ENCODE measurements around the gene AFF1.
"Not testable (repeated sequence)": the region's sequence is repeated elsewhere in the genome, so short reads cannot be mapped to it uniquely, and the experiment has no call there.

Gene AFF1

GRCh38 chr4:87077914-87078585, 143.2 kb downstream of the AFF1 start:
- no peak for TF ChIP-seq CTCF (conservative IDR thresholded peaks at IDR 0.05; ENCODE audit: low read depth, low read length)
- H3K4me3 ChIP-seq (ENCODE audit: low read length): no peak overlapping the region
- no peak for DNase-seq (ENCODE audit: low read depth)

DNA sequence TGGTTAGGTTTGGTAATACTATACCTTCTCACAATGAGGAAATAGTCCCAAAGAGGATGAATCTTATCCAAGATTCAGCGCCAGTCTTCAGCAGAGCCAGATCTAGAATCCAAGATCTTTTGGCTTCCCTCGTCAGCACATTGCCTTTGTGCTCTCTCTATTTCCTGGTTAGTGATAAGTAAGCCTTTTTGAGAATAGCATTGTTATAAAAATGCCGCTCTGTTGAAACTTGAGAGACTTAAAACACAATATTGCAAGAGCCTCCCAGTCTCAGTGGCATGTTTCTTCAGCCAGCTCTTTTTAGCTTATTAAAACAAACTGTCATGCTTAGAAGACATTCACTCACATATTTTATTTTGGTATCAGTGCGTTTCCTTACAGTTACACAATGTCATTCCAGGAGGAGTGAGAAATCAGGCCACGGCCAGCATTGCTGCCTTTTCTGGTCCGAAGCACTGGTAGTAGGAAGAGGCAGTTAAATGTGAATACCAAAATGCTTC, 144.2 kb downstream of the AFF1 start:
- TF ChIP-seq CTCF (conservative IDR thresholded peaks at IDR 0.05; ENCODE audit: low read depth, low read length): no peak
- H3K4me3 ChIP-seq (ENCODE audit: low read length): no peak overlapping the region
- DNase-seq (ENCODE audit: low read depth): no peak

DNA sequence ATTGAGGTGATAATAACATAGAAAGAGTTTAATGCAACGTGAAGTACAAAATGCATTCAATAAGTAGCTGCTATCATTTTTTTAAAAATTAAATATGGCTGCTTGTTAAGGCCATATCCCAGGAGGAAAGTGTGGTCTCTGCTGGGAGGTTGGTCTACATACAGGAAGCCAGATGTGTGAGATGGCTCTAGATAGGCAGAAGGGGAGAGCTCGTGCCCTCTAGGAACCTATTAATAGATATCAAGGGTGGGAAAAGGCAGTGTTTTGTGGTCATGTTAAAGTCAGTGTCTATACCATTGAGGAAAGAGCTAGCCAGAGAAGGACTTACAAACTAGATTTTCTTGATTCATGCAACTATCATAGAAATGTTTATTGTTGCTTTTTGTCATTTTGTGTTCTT, 145.2 kb downstream of the AFF1 start:
- H3K4me3 ChIP-seq (ENCODE audit: low read length): no peak overlapping the region
- TF ChIP-seq CTCF (conservative IDR thresholded peaks at IDR 0.05; ENCODE audit: low read depth, low read length): no peak
- DNase-seq (ENCODE audit: low read depth): no peak

DNA sequence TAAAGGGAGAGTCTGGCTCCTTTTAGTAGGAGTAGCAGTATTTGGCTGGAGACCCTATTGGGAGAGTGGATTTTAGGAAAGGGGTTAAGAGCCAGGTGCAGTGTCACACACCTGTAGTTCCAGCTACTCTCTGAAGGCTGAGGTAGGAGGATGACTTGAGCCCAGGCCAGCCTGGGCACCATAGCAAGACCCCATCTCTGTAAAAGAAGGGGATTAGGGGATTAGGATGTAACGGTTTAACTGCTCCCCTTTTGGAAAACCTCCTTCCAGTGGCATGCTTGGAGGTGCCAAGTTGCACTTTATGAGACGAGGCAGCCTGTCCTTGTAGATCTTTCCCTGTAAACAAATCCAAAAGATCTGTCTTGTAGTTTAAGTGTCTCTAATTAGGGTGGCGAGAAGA, 145.7 kb downstream of the AFF1 start:
- no peak for TF ChIP-seq CTCF (conservative IDR thresholded peaks at IDR 0.05; ENCODE audit: low read depth, low read length)
- H3K4me3 ChIP-seq (ENCODE audit: low read length): no peak overlapping the region
- DNase-seq (ENCODE audit: low read depth): no peak

GRCh38 chr4:87081826-87082225, 147.0 kb downstream of the AFF1 start:
- DNase-seq (ENCODE audit: low read depth): no peak
- no peak for TF ChIP-seq CTCF (conservative IDR thresholded peaks at IDR 0.05; ENCODE audit: low read depth, low read length)
- no peak overlapping the region for H3K4me3 ChIP-seq (ENCODE audit: low read length)

- DNase-seq (ENCODE audit: low read depth); H3K4me3 ChIP-seq (ENCODE audit: low read length): not testable (repeated sequence)
Observed at GRCh38 chr4:87085732-87086131, 150.9 kb downstream of the AFF1 start.

DNA sequence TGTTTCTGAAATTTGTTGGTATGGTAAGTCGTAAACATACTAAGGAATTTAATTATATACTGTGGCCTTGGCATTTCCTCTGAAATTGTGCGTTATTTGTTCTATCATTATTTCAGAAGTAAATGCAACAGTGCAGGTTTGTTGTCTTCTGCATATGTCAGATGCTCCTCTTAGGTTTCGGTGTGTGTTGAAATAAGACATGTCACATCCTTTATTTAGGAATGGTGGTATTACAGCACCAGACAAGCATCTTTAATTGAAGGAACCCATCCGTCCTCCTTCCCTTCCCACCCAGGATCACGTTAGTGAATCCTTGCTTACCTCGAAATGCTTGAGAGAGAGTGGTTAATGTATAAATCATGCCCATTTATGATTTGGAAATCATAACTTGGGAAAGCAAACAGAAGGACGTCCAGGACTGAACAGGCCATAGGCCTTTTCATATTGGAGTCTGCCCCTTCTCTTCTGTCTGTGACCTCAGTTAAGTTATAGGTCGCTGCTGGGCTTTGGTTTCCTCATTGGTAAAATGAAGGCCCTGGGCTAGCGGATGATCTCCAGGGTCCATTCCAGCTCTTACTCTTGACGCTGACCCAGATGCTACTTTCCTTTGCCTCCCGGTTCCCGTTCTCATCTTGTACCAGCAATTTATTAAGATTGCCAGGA, 151.5 kb downstream of the AFF1 start:
- no peak for DNase-seq (ENCODE audit: low read depth)
- H3K4me3 ChIP-seq (ENCODE audit: low read length): no peak overlapping the region
- no peak for TF ChIP-seq CTCF (conservative IDR thresholded peaks at IDR 0.05; ENCODE audit: low read depth, low read length)
